IMR-90 (cell line): ENCODE measurements around the gene ERICH6B. TPM values are rescaled to one million over a fixed set of nuclear protein-coding genes. Genes with fewer than 3 reads are reported as not detected.
"Not testable (repeated sequence)": the region's sequence is repeated elsewhere in the genome, so short reads cannot be mapped to it uniquely, and the experiment has no call there.

Experiments
- ATAC-seq: fragments of 200-7000 bp; cut with Tn5 transposase; 2 replicates; pipeline ENCODE4 v1.9.1; 2020; ENCODE audit warnings: low read depth, mild to moderate bottlenecking, moderate library complexity
- BruUV-seq: library from RNA; stranded (reverse); fragments of 400-500 nt; replicated peaks from 2 replicates; lab custom pipeline; 2021; lab: Mats Ljungman, UMichigan
- CTCF ChIA-PET: fragments of 300-600 bp; formaldehyde crosslinking; extraction: SDS; loops from one replicate; lab custom pipeline; 2021; ENCODE audit warnings: antibody characterized with exemption; lab: Yijun Ruan, JAX
- POLR2A ChIA-PET: fragments of 300-600 bp; sonication (Branson Sonifier 250); formaldehyde crosslinking; loops from one replicate; lab custom pipeline; 2022; ENCODE audit warnings: antibody characterized with exemption; ENCODE audit not compliant: unreplicated experiment; lab: Charles Lee
- DNase-seq: peaks from one replicate; pipeline ENCODE4 v3.0.0; 2013
- H2AFZ ChIP-seq: replicated peaks from 2 replicates; pipeline ENCODE3; 2013; ENCODE audit warnings: low read length, mild to moderate bottlenecking; ENCODE audit not compliant: poor library complexity
- H2AK5ac ChIP-seq: 2 replicates; pipeline ENCODE4 v1.6.1; 2013; ENCODE audit warnings: low read depth, low read length, inconsistent platforms
- H2AK9ac ChIP-seq: replicated peaks from 2 replicates; pipeline ENCODE3; 2013; ENCODE audit warnings: mild to moderate bottlenecking, low read depth, low read length, moderate library complexity; ENCODE audit not compliant: poor library complexity
- H2BK120ac ChIP-seq: 2 replicates; pipeline ENCODE4 v1.6.1; 2013; ENCODE audit warnings: low read depth, low read length, inconsistent platforms
- H2BK15ac ChIP-seq: 3 replicates; pipeline ENCODE4 v1.6.1; 2013; ENCODE audit warnings: low read depth, low read length, inconsistent platforms
- H2BK20ac ChIP-seq: 2 replicates; pipeline ENCODE4 v1.6.1; 2013; ENCODE audit warnings: low read depth, mild to moderate bottlenecking, inconsistent platforms, low read length, moderate library complexity
- H2BK5ac ChIP-seq: 2 replicates; pipeline ENCODE4 v1.6.1; 2013; ENCODE audit warnings: mild to moderate bottlenecking, low read depth, low read length, inconsistent platforms; ENCODE audit not compliant: poor library complexity, severe bottlenecking
- H3K14ac ChIP-seq: replicated peaks from 2 replicates; pipeline ENCODE4 v1.6.1; 2013; ENCODE audit warnings: low read depth, low read length, inconsistent platforms
- H3K18ac ChIP-seq: 2 replicates; pipeline ENCODE4 v1.6.1; 2013; ENCODE audit warnings: low read depth, low read length, control low read depth
- H3K23ac ChIP-seq: 2 replicates; pipeline ENCODE4 v1.6.1; 2013; ENCODE audit warnings: low read depth, low read length, inconsistent platforms
- H3K27ac ChIP-seq: 2 replicates; pipeline ENCODE4 v1.5.1; 2013; ENCODE audit warnings: mild to moderate bottlenecking, control low read depth, low read length; ENCODE audit not compliant: insufficient read depth
- H3K27me3 ChIP-seq: 2 replicates; pipeline ENCODE4 v1.6.1; 2013; ENCODE audit warnings: low read length; ENCODE audit not compliant: control insufficient read depth, insufficient read depth
- H3K36me3 ChIP-seq: 2 replicates; pipeline ENCODE4 v1.6.1; 2013; ENCODE audit warnings: low read length, mixed read lengths; ENCODE audit not compliant: control insufficient read depth, insufficient read depth
- H3K4ac ChIP-seq: 2 replicates; pipeline ENCODE4 v1.6.1; 2013; ENCODE audit warnings: low read depth, low read length, inconsistent platforms
- H3K4me1 ChIP-seq: 2 replicates; pipeline ENCODE4 v1.6.1; 2013; ENCODE audit warnings: low read length, mixed read lengths; ENCODE audit not compliant: control insufficient read depth, insufficient read depth
- H3K4me2 ChIP-seq: 2 replicates; pipeline ENCODE4 v1.6.1; 2013; ENCODE audit warnings: low read depth, mild to moderate bottlenecking, control low read depth, low read length, moderate library complexity
- H3K4me3 ChIP-seq: 2 replicates; pipeline ENCODE4 v1.5.1; 2013; ENCODE audit warnings: low read depth, mild to moderate bottlenecking, control low read depth, low read length, moderate library complexity; ENCODE audit not compliant: insufficient read depth
- H3K56ac ChIP-seq: 2 replicates; pipeline ENCODE4 v1.6.1; 2013; ENCODE audit warnings: low read length, inconsistent platforms; ENCODE audit not compliant: insufficient read depth; ENCODE audit errors: extremely low read depth
- H3K79me1 ChIP-seq, 2 experiments: 2 replicates each; pipeline ENCODE4 v1.6.1; 2013; ENCODE audit warnings: low read length in 2 of 2, inconsistent platforms in 1 of 2, low read depth in 1 of 2
- H3K9ac ChIP-seq: 2 replicates; pipeline ENCODE4 v1.6.1; 2013; ENCODE audit warnings: low read depth, low read length, control low read depth
- H3K9me1 ChIP-seq: 2 replicates; pipeline ENCODE4 v1.6.1; 2013; ENCODE audit warnings: low read length, inconsistent platforms; ENCODE audit not compliant: insufficient read depth
- H3K9me3 ChIP-seq: 2 replicates; pipeline ENCODE4 v1.6.1; 2013; ENCODE audit warnings: low read length; ENCODE audit not compliant: control insufficient read depth, insufficient read depth
- H4K20me1 ChIP-seq: 2 replicates; pipeline ENCODE4 v1.6.1; 2013; ENCODE audit warnings: low read length, inconsistent platforms; ENCODE audit not compliant: insufficient read depth
- H4K5ac ChIP-seq: 2 replicates; pipeline ENCODE4 v1.6.1; 2013; ENCODE audit warnings: mild to moderate bottlenecking, low read depth, low read length, control low read depth
- H4K8ac ChIP-seq, 2 experiments: 2 replicates each; pipeline ENCODE4 v1.6.1; 2013; ENCODE audit warnings: low read depth in 2 of 2, low read length in 2 of 2, control low read depth in 1 of 2, inconsistent platforms in 1 of 2
- H4K91ac ChIP-seq: 2 replicates; pipeline ENCODE4 v1.6.1; 2013; ENCODE audit warnings: low read depth, low read length, inconsistent platforms; ENCODE audit not compliant: insufficient read depth
- WGBS, 2 experiments: methylation state at CpG; one replicate each; pipeline versions ENCODE4 v1.1.5 to v1.1.7; 2013; ENCODE audit warnings: missing lambda C conversion rate in 2 of 2; ENCODE audit not compliant: insufficient read length in 1 of 2; ENCODE audit errors: extremely low coverage in 2 of 2; 5-methylcytosine and 5-hydroxymethylcytosine counted together
- dilution Hi-C: fragments of 300-500 bp; cut with HindIII; formaldehyde crosslinking; loops from one replicate; pipeline ENCODE4 v1.14.3; 2018; ENCODE audit warnings: low sequenced_read_pairs; ENCODE audit not compliant: unreplicated experiment
- in situ Hi-C: fragments of 300-500 bp; cut with MboI; formaldehyde crosslinking; loops from 3 replicates; pipeline ENCODE4 v1.14.3; 2019; ENCODE audit warnings: low sequenced_read_pairs, inconsistent platforms, mixed read lengths
- intact Hi-C: fragments of 100-400 bp; cut with micrococcal nuclease; formaldehyde crosslinking; loops from 2 replicates; pipeline ENCODE4 v1.10.0; 2022
- polyA plus RNA-seq, 3 experiments: library from polyadenylated mRNA; depleted of rRNA; stranded (reverse); fragments of >200 nt; gene quantifications; 2 replicates each; pipeline ENCODE4 v1.2.3, GENCODE V29; 2012; ENCODE audit warnings: low replicate concordance in 1 of 3
- total RNA-seq: library from RNA; depleted of rRNA; stranded (reverse); fragments of >200 nt; gene quantifications from 2 replicates; pipeline ENCODE4 v1.2.3, GENCODE V29; 2012

Gene ERICH6B
- total and polyA plus RNA-seq, 2 of the 4 experiments (the other 2 are of a cell fraction): not detected

DNA sequence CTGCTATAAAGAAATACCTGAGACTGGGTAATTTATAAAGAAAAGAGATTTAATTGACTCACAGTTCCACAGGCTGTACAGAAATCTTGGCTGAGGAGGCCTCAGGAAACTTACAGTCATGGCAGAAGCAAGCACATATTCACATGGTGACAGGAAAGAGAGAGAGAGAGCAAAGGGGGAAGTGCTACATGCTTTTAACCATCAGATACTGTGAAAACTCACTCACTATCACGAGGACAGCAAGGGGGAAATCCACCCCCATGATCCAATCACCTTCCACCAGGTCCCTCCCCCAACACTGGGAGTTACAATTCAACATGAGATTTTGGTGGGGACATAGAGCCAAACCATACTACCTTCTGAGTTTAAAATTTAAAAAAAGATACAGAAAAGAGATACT lies 44.9 kb upstream of the ERICH6B start:
- H3K79me1 ChIP-seq, H2AK5ac ChIP-seq, H3K23ac ChIP-seq, H3K4me3 ChIP-seq, H3K14ac ChIP-seq, ATAC-seq, H2BK15ac ChIP-seq, H3K4ac ChIP-seq, H2AFZ ChIP-seq, H3K9ac ChIP-seq, H2BK120ac ChIP-seq, H4K8ac ChIP-seq, H4K20me1 ChIP-seq, H4K91ac ChIP-seq, intact Hi-C loops, H2BK20ac ChIP-seq, H3K27ac ChIP-seq, H3K9me1 ChIP-seq, H3K4me2 ChIP-seq, CTCF ChIA-PET, H3K18ac ChIP-seq, BruUV-seq, dilution Hi-C loops, H2BK5ac ChIP-seq, in situ Hi-C loops, H3K56ac ChIP-seq, H2AK9ac ChIP-seq, H3K36me3 ChIP-seq, H3K9me3 ChIP-seq, POLR2A ChIA-PET, H3K27me3 ChIP-seq, H3K4me1 ChIP-seq, DNase-seq, H4K5ac ChIP-seq: not testable (repeated sequence)
- no CpG with 5 or more reads among the region's 1 CpG for WGBS, 2 experiments
